Measurements from ENCODE around the gene CCDC17. TPM values are rescaled to one million over a fixed set of nuclear protein-coding genes. Genes with fewer than 3 reads are reported as not detected.

Gene CCDC17
- total RNA-seq, 2 experiments from 2014 or later, result 1.1 to 1.2 TPM

- DNase-seq, result no peak
- Mint-ChIP-seq H3K27me3 (no peaks in the 10 kb centered on the region), H3K4me3 (no peak overlapping the region), H3K27ac (no peak overlapping the region), H3K36me3 (peaks cover 5% of the 10 kb centered on the region), H3K4me1 (peaks cover 2% of the 10 kb centered on the region), H3K9me3 (no peaks in the 10 kb centered on the region)
Measured at GRCh38 chr1:45573231-45573804, 50.5 kb downstream of the CCDC17 start.

- peaks cover 10% of the 10 kb centered on the region for H3K36me3 Mint-ChIP-seq
- H3K27ac Mint-ChIP-seq, result no peak overlapping the region
- H3K4me1 Mint-ChIP-seq, result peaks cover 2% of the 10 kb centered on the region
- H3K4me3 Mint-ChIP-seq, result no peak overlapping the region
- no peak for DNase-seq
- no peaks in the 10 kb centered on the region for H3K27me3 Mint-ChIP-seq
- no peaks in the 10 kb centered on the region for H3K9me3 Mint-ChIP-seq
Measured at GRCh38 chr1:45570631-45571030, 53.2 kb downstream of the CCDC17 start.

Other genes with a start within 250 kb of the CCDC17 start
- 1 to 10 TPM; 2.4 to 2.9 TPM for gene TESK2, start 132.9 kb downstream of the CCDC17 start, total RNA-seq
- 1 to 10 TPM; 5.2 to 5.5 TPM for gene CCDC163, start 124.0 kb downstream of the CCDC17 start, total RNA-seq
- 10 to 100 TPM; 10.3 to 10.5 TPM for gene MMACHC, start 123.8 kb downstream of the CCDC17 start, total RNA-seq
- 100 to 1,000 TPM; 746 to 755 TPM for gene PRDX1, start 102.2 kb downstream of the CCDC17 start, total RNA-seq
- 100 to 1,000 TPM; 181 to 203 TPM for gene AKR1A1, start 73.2 kb downstream of the CCDC17 start, total RNA-seq
- 100 to 1,000 TPM; 274 to 278 TPM for gene NASP, start 40.0 kb downstream of the CCDC17 start, total RNA-seq
- 10 to 100 TPM; 82.4 to 90.5 TPM for gene GPBP1L1, start 62.5 kb upstream of the CCDC17 start, total RNA-seq
- 10 to 100 TPM; 43.0 to 45.2 TPM for gene TMEM69, start 64.1 kb upstream of the CCDC17 start, total RNA-seq
- 10 to 100 TPM; 12.7 to 16.7 TPM for gene IPP, start 126.6 kb upstream of the CCDC17 start, total RNA-seq
- gene MAST2, start 179.6 kb upstream of the CCDC17 start, total RNA-seq, result 10 to 100 TPM; 19.0 to 22.5 TPM

Data from activated naive CD8-positive, alpha-beta T cell treated with anti-CD3 and anti-CD28 coated beads for 36 hours (primary cell).